Natural killer cell (primary cell): ENCODE measurements around the gene CNPY4. TPM values are rescaled to one million over a fixed set of nuclear protein-coding genes. Genes with fewer than 3 reads are reported as not detected.

Experiments used
- ATAC-seq, 3 donors: fragments of 150-1000 bp in 2 of 3; fragments of 200-7000 bp in 1 of 3; cut with Tn5 transposase; 1 replicate in 1 of 3; 2 replicates in 2 of 3; pipeline ENCODE4 v1.10.0; 2021; ENCODE audit warnings: mild to moderate bottlenecking in 2 of 3, moderate library complexity in 2 of 3
- DNase-seq, 2 donors: peaks; one replicate each; pipeline versions ENCODE4 v3.0.0 to v3.0.0-alpha.2; 2013 to 2021; ENCODE audit warnings: mixed read lengths in 1 of 2
- H3K27ac ChIP-seq: one replicate; pipeline ENCODE4 v1.5.1; 2013; ENCODE audit warnings: mild to moderate bottlenecking, low read length
- H3K27me3 ChIP-seq: one replicate; pipeline ENCODE4 v1.6.1; 2013; ENCODE audit warnings: low read length; ENCODE audit not compliant: control insufficient read depth, insufficient read depth
- H3K36me3 ChIP-seq: one replicate; pipeline ENCODE4 v1.6.1; 2013; ENCODE audit warnings: low read length; ENCODE audit not compliant: control insufficient read depth, insufficient read depth
- H3K4me1 ChIP-seq: one replicate; pipeline ENCODE4 v1.6.1; 2013; ENCODE audit warnings: low read length; ENCODE audit not compliant: control insufficient read depth, insufficient read depth
- H3K4me3 ChIP-seq: one replicate; pipeline ENCODE4 v1.5.1; 2013; ENCODE audit warnings: low read length
- H3K9me3 ChIP-seq: one replicate; pipeline ENCODE4 v1.6.1; 2013; ENCODE audit warnings: low read length; ENCODE audit not compliant: control insufficient read depth, insufficient read depth
- H3K27ac Mint-ChIP-seq, 2 donors: one replicate each; pipeline ENCODE4 v1.8.0; 2022; ENCODE audit warnings: mild to moderate bottlenecking in 2 of 2, mixed read lengths in 2 of 2, moderate library complexity in 1 of 2
- H3K27me3 Mint-ChIP-seq, 2 donors: one replicate each; pipeline ENCODE4 v1.8.0; 2022; ENCODE audit warnings: low read depth in 2 of 2, mixed read lengths in 2 of 2
- H3K36me3 Mint-ChIP-seq: one replicate; pipeline ENCODE4 v1.8.0; 2022; ENCODE audit warnings: mixed read lengths
- H3K4me1 Mint-ChIP-seq, 2 donors: one replicate each; pipeline ENCODE4 v1.8.0; 2022; ENCODE audit warnings: mixed read lengths in 2 of 2
- H3K4me3 Mint-ChIP-seq: one replicate; pipeline ENCODE4 v1.8.0; 2022; ENCODE audit warnings: mild to moderate bottlenecking, moderate library complexity, mixed read lengths
- H3K9me3 Mint-ChIP-seq, 2 donors: one replicate each; pipeline ENCODE4 v1.8.0; 2022; ENCODE audit warnings: mixed read lengths in 2 of 2
- CTCF ChIP-seq: fragments of 200-600 bp; IDR thresholded peaks from one replicate; pipeline ENCODE4 v1.8.0; 2022; ENCODE audit warnings: antibody characterized with exemption
- WGBS: methylation state at CpG from one replicate; pipeline ENCODE4 v1.1.7; 2013; ENCODE audit warnings: missing lambda C conversion rate; ENCODE audit not compliant: insufficient coverage; 5-methylcytosine and 5-hydroxymethylcytosine counted together
- intact Hi-C: fragments of 100-400 bp; cut with micrococcal nuclease; formaldehyde crosslinking; loops from one replicate; pipeline ENCODE4 v1.14.2; 2022
- total RNA-seq, 4 donors: library from RNA; stranded (reverse); fragments of 120-200 nt in 1 of 4; gene quantifications; one replicate each; pipeline versions ENCODE4 v1.2.3 to v1.2.4, GENCODE V29; 2013 to 2022

CNPY4 gene
- total RNA-seq, 3 donors from 2014 or later (not counting 1 experiment from before 2014, with no cell fraction given): 19.1 to 25.8 (median 23.9) TPM

GRCh38 chr7:100098913-100099312 lies 20.5 kb upstream of the CNPY4 start:
- no peak for ATAC-seq
- Histone ChIP-seq H3K4me3 (no peak overlapping the region), H3K36me3 (peaks cover 54% of the 10 kb centered on the region), H3K4me1 (peaks cover 28% of the 10 kb centered on the region), H3K27ac (no peak overlapping the region), H3K9me3 (no peaks in the 10 kb centered on the region), H3K27me3 (no peaks in the 10 kb centered on the region)
- intact Hi-C loops: no loop called here
- Mint-ChIP-seq H3K9me3 (no peaks in the 10 kb centered on the region), H3K27ac (peak overlapping the region; percentile 96 to 98), H3K27me3 (no peaks in the 10 kb centered on the region), H3K36me3 (peaks cover 19% of the 10 kb centered on the region), H3K4me1 (peaks cover 36 to 47% of the 10 kb centered on the region in 2 donors), H3K4me3 (peak overlapping the region; percentile 78)
- TF ChIP-seq CTCF: no peak
- DNase-seq: no peak
- 95% methylated on average over 10 of the region's 10 CpGs for WGBS

- Mint-ChIP-seq H3K4me1 (peaks cover 36 to 49% of the 10 kb centered on the region in 2 donors), H3K36me3 (peaks cover 19% of the 10 kb centered on the region), H3K9me3 (no peaks in the 10 kb centered on the region), H3K4me3 (peak overlapping the region; percentile 95), H3K27me3 (no peaks in the 10 kb centered on the region), H3K27ac (peak overlapping the region; percentile 96 to 98)
- Histone ChIP-seq H3K36me3 (peaks cover 49% of the 10 kb centered on the region), H3K4me1 (peaks cover 28% of the 10 kb centered on the region), H3K27ac (no peak overlapping the region), H3K9me3 (no peaks in the 10 kb centered on the region), H3K4me3 (no peak overlapping the region), H3K27me3 (no peaks in the 10 kb centered on the region)
- no peak for DNase-seq
- intact Hi-C loops: no loop called here
- WGBS: 84% methylated on average over 12 of the region's 12 CpGs
- ATAC-seq: no peak
- TF ChIP-seq CTCF: no peak
Observed at GRCh38 chr7:100099452-100099851, 20.0 kb upstream of the CNPY4 start.

- no peaks in the 10 kb centered on the region for H3K27me3 ChIP-seq
- H3K36me3 ChIP-seq: peaks cover 38% of the 10 kb centered on the region
- Mint-ChIP-seq H3K4me1 (peaks cover 36 to 48% of the 10 kb centered on the region in 2 donors), H3K27ac (peak overlapping the region; percentile 96 to 98), H3K4me3 (peak overlapping the region; percentile 95), H3K36me3 (peaks cover 19% of the 10 kb centered on the region), H3K27me3 (no peaks in the 10 kb centered on the region), H3K9me3 (no peaks in the 10 kb centered on the region)
- TF ChIP-seq CTCF: no peak
- H3K4me1 ChIP-seq: peaks cover 28% of the 10 kb centered on the region
- H3K27ac ChIP-seq: peak overlapping the region; percentile 93
- ATAC-seq (peak; percentile 72 to 88 (median 76)), DNase-seq (peak; percentile 90 to 95)
- no peaks in the 10 kb centered on the region for H3K9me3 ChIP-seq
- 0% methylated on average over 61 of the region's 61 CpGs for WGBS
- intact Hi-C loops: loop anchor here (1.0 to 10.0 kb wide), 5 partner anchors 18 to 574 kb away; partner anchors contain the start of genes CNPY4, GNB2, MBLAC1 and TAF6
- peak overlapping the region; percentile 98 for H3K4me3 ChIP-seq
Observed at GRCh38 chr7:100100420-100101015, 18.9 kb upstream of the CNPY4 start.
